Measurements from ENCODE around the gene NXPH1. TPM values are rescaled to one million over a fixed set of nuclear protein-coding genes. Genes with fewer than 3 reads are reported as not detected.

NXPH1 gene
- total RNA-seq, 2 experiments from 2014 or later = not detected

DNA sequence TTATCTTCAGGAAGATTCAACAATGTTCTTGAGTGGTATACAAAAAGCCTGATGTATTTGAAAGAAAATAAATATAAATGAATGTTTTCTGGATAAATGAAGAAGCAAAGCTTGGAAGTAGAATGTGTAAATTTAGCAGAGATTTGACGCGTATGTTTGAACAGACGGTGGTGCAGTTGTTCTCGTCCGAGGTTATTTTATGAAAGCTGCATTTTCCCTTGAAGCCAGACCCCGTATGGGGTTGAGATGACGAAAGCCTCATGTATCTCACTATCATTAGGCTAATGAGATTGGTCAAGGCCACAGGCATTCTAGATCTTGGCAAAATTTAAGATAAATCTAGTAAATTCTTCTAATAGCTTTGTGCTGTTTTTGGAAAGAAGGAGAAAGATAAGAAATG, 195.2 kb downstream of the NXPH1 start:
- Mint-ChIP-seq H3K9me3 (no peaks in the 10 kb centered on the region), H3K27ac (no peak overlapping the region), H3K4me1 (ENCODE audit: low read depth) (no peaks in the 10 kb centered on the region), H3K4me3 (no peak overlapping the region), H3K27me3 (no peaks in the 10 kb centered on the region), H3K36me3 (no peaks in the 10 kb centered on the region)
- no peak for DNase-seq
- intact Hi-C loops (cut with micrococcal nuclease) = no loop called here
- POLR2A ChIA-PET = no interaction called here
- CTCF ChIA-PET = no interaction called here

GRCh38 chr7:8629504-8629903, 196.1 kb downstream of the NXPH1 start:
- Mint-ChIP-seq H3K4me1 (ENCODE audit: low read depth) (no peaks in the 10 kb centered on the region), H3K4me3 (no peak overlapping the region), H3K9me3 (peaks cover 3% of the 10 kb centered on the region), H3K27me3 (no peaks in the 10 kb centered on the region), H3K27ac (no peak overlapping the region), H3K36me3 (no peaks in the 10 kb centered on the region)
- ChIA-PET POLR2A (no interaction called here), CTCF (no interaction called here)
- no peak for DNase-seq
- intact Hi-C loops (cut with micrococcal nuclease) = no loop called here

GRCh38 chr7:8637322-8637721, 203.9 kb downstream of the NXPH1 start:
- Mint-ChIP-seq H3K4me1 (ENCODE audit: low read depth) (no peaks in the 10 kb centered on the region), H3K4me3 (no peak overlapping the region), H3K27ac (no peak overlapping the region), H3K27me3 (no peaks in the 10 kb centered on the region), H3K36me3 (no peaks in the 10 kb centered on the region), H3K9me3 (peaks cover 3% of the 10 kb centered on the region)
- CTCF ChIA-PET = no interaction called here
- intact Hi-C loops (cut with micrococcal nuclease) = no loop called here
- POLR2A ChIA-PET = no interaction called here
- DNase-seq = no peak

DNA sequence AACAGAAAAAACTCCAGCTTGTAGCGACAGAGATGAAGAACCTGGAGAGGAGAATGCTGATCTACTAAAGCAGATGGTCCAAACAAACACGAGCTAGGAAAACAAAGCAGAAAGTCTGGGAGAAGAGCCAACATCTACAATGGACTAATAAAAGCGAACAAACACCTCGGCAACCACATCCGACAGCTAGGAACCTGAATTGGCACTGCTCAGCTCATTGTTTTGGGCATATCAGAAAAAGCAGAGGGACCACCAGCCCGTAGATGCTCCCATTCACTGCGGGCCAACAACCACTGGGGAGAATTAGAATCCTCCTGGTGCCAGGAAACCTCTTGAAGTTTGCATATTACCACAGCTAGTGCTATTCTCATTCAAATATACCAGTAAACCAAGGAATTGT, 204.7 kb downstream of the NXPH1 start:
- Mint-ChIP-seq H3K9me3 (peaks cover 3% of the 10 kb centered on the region), H3K4me3 (no peak overlapping the region), H3K36me3 (no peaks in the 10 kb centered on the region), H3K27me3 (no peaks in the 10 kb centered on the region), H3K27ac (no peak overlapping the region), H3K4me1 (ENCODE audit: low read depth) (no peaks in the 10 kb centered on the region)
- POLR2A ChIA-PET = no interaction called here
- CTCF ChIA-PET = no interaction called here
- no peak for DNase-seq
- intact Hi-C loops (cut with micrococcal nuclease) = no loop called here

- intact Hi-C loops (cut with micrococcal nuclease) = no loop called here
- Mint-ChIP-seq H3K27ac (no peak overlapping the region), H3K4me3 (no peak overlapping the region), H3K27me3 (no peaks in the 10 kb centered on the region), H3K36me3 (no peaks in the 10 kb centered on the region), H3K9me3 (no peaks in the 10 kb centered on the region), H3K4me1 (ENCODE audit: low read depth) (no peaks in the 10 kb centered on the region)
- ChIA-PET CTCF (no interaction called here), POLR2A (no interaction called here)
- no peak for DNase-seq
These were observed 206.3 kb downstream of the NXPH1 start for GRCh38 chr7:8639668-8640067.

- Mint-ChIP-seq H3K27ac (no peak overlapping the region), H3K9me3 (no peaks in the 10 kb centered on the region), H3K4me1 (ENCODE audit: low read depth) (no peaks in the 10 kb centered on the region), H3K27me3 (no peaks in the 10 kb centered on the region), H3K36me3 (no peaks in the 10 kb centered on the region), H3K4me3 (no peak overlapping the region)
- CTCF ChIA-PET = no interaction called here
- POLR2A ChIA-PET = no interaction called here
- intact Hi-C loops (cut with micrococcal nuclease) = no loop called here
- no peak for DNase-seq
These were observed 207.3 kb downstream of the NXPH1 start for GRCh38 chr7:8640671-8641070.

GRCh38 chr7:8668627-8669500, 235.5 kb downstream of the NXPH1 start:
- no peaks in the 10 kb centered on the region for H3K36me3 Mint-ChIP-seq
- no peak for DNase-seq
- H3K27ac Mint-ChIP-seq = no peak overlapping the region
- POLR2A ChIA-PET = no interaction called here
- intact Hi-C loops (cut with micrococcal nuclease) = no loop called here
- no peaks in the 10 kb centered on the region for H3K4me1 Mint-ChIP-seq (ENCODE audit: low read depth)
- peaks cover 7% of the 10 kb centered on the region for H3K9me3 Mint-ChIP-seq
- H3K27me3 Mint-ChIP-seq = no peaks in the 10 kb centered on the region
- CTCF ChIA-PET = no interaction called here
- H3K4me3 Mint-ChIP-seq = no peak overlapping the region

DNA sequence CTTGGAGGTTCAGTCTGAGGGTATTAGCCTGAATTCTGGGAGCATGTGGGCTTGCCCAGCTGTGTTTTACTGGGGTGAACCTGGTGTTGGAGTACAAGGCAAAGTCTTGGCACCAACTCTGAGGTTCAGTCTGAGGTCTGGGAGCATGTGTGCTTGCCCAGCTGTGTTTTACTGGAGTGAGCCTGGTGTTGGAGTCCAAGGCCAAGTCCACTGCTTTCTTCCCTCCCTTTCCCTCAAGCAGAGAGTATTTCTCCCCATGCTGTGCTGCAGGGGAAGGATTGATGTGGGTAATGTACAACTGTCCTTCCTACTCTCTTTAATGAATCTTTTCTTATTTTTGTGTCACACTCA, 236.1 kb downstream of the NXPH1 start:
- Mint-ChIP-seq H3K27me3 (no peaks in the 10 kb centered on the region), H3K4me3 (no peak overlapping the region), H3K4me1 (ENCODE audit: low read depth) (no peaks in the 10 kb centered on the region), H3K36me3 (no peaks in the 10 kb centered on the region), H3K9me3 (peaks cover 7% of the 10 kb centered on the region), H3K27ac (no peak overlapping the region)
- DNase-seq = no peak
- intact Hi-C loops (cut with micrococcal nuclease) = no loop called here
- CTCF ChIA-PET = no interaction called here
- POLR2A ChIA-PET = no interaction called here

DNA sequence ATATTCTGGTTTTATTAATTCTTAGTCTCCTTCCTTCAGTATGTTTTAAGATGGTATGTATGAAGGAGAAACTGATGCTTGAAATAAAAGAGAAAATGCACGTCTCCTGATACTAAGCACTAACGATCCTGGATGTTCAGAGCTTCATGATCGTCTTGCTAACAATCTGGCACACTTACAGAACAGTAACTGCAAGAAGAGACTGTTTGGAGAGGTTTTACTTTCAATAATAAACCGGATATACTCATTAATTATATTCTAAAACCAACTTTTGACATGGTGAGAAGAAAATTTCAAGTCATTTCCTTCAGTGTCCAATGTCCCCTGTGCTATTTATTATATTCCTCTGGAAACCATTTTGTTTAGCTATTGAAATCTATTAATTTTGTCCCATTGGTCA, 251.0 kb downstream of the NXPH1 start:
- no peaks in the 10 kb centered on the region for H3K9me3 Mint-ChIP-seq
- no peak overlapping the region for H3K27ac Mint-ChIP-seq
- DNase-seq = no peak
- ChIA-PET POLR2A (no interaction called here), CTCF (no interaction called here)
- no peak overlapping the region for H3K4me3 Mint-ChIP-seq
- H3K27me3 Mint-ChIP-seq = no peaks in the 10 kb centered on the region
- no peaks in the 10 kb centered on the region for H3K4me1 Mint-ChIP-seq (ENCODE audit: low read depth)
- intact Hi-C loops (cut with micrococcal nuclease) = no loop called here
- H3K36me3 Mint-ChIP-seq = no peaks in the 10 kb centered on the region

GRCh38 chr7:8699875-8700624, 266.6 kb downstream of the NXPH1 start:
- ChIA-PET POLR2A (no interaction called here), CTCF (no interaction called here)
- DNase-seq = no peak
- intact Hi-C loops (cut with micrococcal nuclease) = no loop called here
- Mint-ChIP-seq H3K9me3 (no peaks in the 10 kb centered on the region), H3K27me3 (no peaks in the 10 kb centered on the region), H3K4me1 (ENCODE audit: low read depth) (no peaks in the 10 kb centered on the region), H3K36me3 (no peaks in the 10 kb centered on the region), H3K27ac (no peak overlapping the region), H3K4me3 (no peak overlapping the region)

GRCh38 chr7:8702807-8703206, 269.4 kb downstream of the NXPH1 start:
- ChIA-PET CTCF (no interaction called here), POLR2A (no interaction called here)
- Mint-ChIP-seq H3K36me3 (no peaks in the 10 kb centered on the region), H3K9me3 (no peaks in the 10 kb centered on the region), H3K4me1 (ENCODE audit: low read depth) (no peaks in the 10 kb centered on the region), H3K27ac (no peak overlapping the region), H3K4me3 (no peak overlapping the region), H3K27me3 (no peaks in the 10 kb centered on the region)
- intact Hi-C loops (cut with micrococcal nuclease) = no loop called here
- DNase-seq = no peak

GRCh38 chr7:8710124-8710523, 276.7 kb downstream of the NXPH1 start:
- H3K4me3 Mint-ChIP-seq = no peak overlapping the region
- ChIA-PET POLR2A (no interaction called here), CTCF (no interaction called here)
- H3K9me3 Mint-ChIP-seq = no peaks in the 10 kb centered on the region
- DNase-seq = no peak
- intact Hi-C loops (cut with micrococcal nuclease) = no loop called here
- no peak overlapping the region for H3K27ac Mint-ChIP-seq
- no peaks in the 10 kb centered on the region for H3K27me3 Mint-ChIP-seq
- no peaks in the 10 kb centered on the region for H3K36me3 Mint-ChIP-seq
- H3K4me1 Mint-ChIP-seq (ENCODE audit: low read depth) = no peaks in the 10 kb centered on the region

DNA sequence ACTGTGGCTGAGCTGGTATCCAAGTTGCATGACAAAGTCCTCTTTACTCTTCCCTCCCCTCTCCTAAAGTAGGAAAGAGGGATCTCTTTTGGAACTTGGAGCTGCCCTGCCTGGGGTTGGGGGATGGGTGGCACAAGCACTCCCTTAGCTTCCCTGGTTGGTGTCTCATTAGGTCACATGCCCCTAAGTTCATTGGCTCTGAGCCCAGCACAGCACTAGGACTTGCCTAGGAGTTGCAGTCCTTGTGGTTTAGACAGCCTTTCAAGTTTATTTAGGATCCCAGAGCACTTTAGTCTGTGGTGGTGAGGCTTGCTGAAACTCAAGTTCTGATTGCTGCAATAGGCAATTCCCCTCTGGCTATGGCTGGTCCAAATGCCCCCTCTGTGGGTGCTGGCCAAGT, 281.4 kb downstream of the NXPH1 start:
- Mint-ChIP-seq H3K9me3 (no peaks in the 10 kb centered on the region), H3K4me1 (ENCODE audit: low read depth) (no peaks in the 10 kb centered on the region), H3K36me3 (no peaks in the 10 kb centered on the region), H3K4me3 (no peak overlapping the region), H3K27me3 (no peaks in the 10 kb centered on the region), H3K27ac (no peak overlapping the region)
- no peak for DNase-seq
- CTCF ChIA-PET = no interaction called here
- intact Hi-C loops (cut with micrococcal nuclease) = no loop called here
- POLR2A ChIA-PET = no interaction called here
